Fibroblast of pulmonary artery (primary cell): ENCODE results near the gene ITGB3.

Experiments used
- DNase-seq: peaks from one replicate; pipeline ENCODE4 v3.0.0-alpha.2; 2010; ENCODE audit warnings: low read depth
- H3K4me3 ChIP-seq: replicated peaks from 2 replicates; pipeline ENCODE4 v1.5.1; 2011; ENCODE audit warnings: low read depth, mild to moderate bottlenecking, control low read depth, low read length, moderate library complexity
- CTCF ChIP-seq: IDR thresholded peaks from 2 replicates; pipeline ENCODE4 v1.5.1; 2011; ENCODE audit warnings: mild to moderate bottlenecking, control low read depth, low read length, inconsistent platforms; ENCODE audit errors: missing control alignments

The ITGB3 gene

DNA sequence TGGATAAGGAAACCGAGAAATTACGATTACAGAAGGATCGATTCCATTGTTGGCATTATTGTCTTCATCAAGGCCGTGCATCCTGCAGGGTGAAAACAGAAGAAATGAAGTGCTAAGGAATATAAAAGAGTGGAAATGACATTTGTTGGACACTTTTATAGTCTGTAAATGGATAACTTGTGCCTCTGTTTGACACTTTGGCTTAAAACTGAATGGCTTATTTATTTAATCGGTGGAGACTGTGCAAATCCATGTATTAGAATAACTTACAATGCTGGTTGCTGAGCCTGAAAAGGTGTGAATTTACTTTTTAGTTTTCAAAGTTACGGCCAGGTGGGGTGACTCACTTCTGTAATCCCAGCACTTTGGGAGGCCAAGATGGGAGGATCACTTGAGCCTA lies 31.4 kb downstream of the ITGB3 start:
- no peak for DNase-seq
- no peak for TF ChIP-seq CTCF
- no peak overlapping the region for H3K4me3 ChIP-seq

DNA sequence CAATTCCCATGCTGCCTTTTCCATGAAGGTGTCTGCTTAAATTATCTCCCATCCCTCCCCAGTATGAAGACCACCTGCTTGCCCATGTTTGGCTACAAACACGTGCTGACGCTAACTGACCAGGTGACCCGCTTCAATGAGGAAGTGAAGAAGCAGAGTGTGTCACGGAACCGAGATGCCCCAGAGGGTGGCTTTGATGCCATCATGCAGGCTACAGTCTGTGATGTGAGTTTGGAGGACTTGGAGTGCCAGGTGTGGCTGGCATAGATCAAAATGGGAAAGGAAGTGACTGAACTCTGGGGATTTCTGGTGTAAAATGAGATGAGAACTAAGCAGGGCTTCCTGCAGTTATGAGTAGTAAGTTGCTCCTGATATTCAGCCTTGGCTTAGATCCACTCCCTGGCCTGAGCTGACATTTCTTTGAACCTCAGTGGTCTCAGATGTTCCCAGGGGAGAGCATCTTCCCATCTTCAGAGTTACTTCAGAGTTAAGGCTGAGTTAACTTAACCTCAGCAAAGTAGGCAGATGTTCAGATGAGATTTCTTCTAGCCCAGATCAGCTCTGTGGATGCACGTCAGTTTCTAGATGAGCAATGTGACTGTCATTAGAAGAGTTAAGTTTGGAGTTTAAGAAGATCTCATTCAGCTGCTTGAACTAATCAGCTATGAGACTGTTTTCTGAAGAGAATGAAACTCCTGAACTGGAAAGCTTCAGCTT lies 32.7 kb downstream of the ITGB3 start:
- no peak for DNase-seq
- no peak for TF ChIP-seq CTCF

DNA sequence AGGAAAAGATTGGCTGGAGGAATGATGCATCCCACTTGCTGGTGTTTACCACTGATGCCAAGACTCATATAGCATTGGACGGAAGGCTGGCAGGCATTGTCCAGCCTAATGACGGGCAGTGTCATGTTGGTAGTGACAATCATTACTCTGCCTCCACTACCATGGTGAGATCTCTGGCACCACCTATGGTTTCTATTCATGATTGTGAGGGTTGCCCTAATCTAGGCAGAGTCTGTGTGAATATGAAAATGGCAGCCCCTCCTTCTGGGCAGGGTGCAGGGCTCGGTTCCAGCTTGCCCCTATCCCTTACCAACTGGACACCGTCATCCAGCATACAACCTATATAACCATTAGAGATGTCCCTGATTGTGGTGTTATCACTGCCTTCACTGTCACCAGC lies 33.4 kb downstream of the ITGB3 start:
- no peak for TF ChIP-seq CTCF
- DNase-seq: no peak
- no peak overlapping the region for H3K4me3 ChIP-seq

More for the DNA sequence above, 32.7 kb downstream of the ITGB3 start:
- H3K4me3 ChIP-seq: no peak overlapping the region

DNA sequence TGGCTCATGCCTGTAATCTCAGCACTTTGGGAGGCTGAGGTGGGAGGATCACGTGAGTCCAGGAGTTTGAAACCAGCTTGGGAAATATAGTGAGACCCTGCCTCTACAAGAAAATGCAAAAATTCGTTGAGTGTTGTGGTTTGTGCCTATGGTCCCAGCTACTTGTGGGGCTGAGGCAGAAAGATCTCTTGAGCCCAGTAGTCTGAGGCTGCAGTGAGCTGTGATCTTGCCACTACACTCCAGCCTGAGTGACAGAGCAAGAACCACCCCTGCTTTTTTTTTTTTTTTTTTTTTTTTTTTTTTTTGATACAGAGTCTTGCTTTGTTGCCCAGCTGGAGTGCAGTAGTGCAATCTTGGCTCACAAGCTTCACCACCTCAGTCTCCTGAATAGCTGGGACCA lies 34.0 kb downstream of the ITGB3 start:
- TF ChIP-seq CTCF: no peak
- no peak for DNase-seq

DNA sequence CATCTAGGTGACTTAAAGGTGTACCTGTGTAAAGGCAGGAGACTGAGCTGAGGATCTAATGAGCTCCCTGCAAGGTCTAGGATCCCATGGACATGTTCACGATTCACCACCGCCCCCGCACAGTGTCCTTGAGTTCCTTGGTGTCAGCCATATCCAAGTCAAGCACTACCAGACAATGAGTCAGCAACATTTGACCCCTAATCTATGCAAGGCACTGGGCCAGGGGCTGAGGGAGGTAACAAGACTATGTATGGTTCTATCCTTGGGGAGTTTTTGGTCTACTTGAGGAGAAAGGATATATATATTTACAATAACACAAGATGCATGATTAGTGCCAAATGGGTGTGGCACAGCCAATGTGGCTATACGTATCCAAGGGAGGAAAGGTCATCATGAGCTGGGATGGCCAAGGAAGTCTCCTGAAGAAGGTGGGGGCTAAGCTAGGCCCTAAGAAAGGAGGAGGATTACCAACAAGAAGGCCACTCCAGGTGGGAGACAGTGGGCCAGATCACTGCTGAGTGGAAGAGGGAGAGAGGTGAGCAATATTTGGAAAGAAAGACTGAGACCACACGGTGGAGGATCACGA lies 35.0 kb downstream of the ITGB3 start:
- no peak for TF ChIP-seq CTCF
- peak; percentile 49 for DNase-seq
- H3K4me3 ChIP-seq: no peak overlapping the region

More for the DNA sequence above, 34.0 kb downstream of the ITGB3 start:
- no peak overlapping the region for H3K4me3 ChIP-seq

- no peak for TF ChIP-seq CTCF
- DNase-seq: no peak
- no peak overlapping the region for H3K4me3 ChIP-seq
Measured at GRCh38 chr17:47289302-47289701, 35.7 kb downstream of the ITGB3 start.

- no peak for DNase-seq
- no peak for TF ChIP-seq CTCF
- H3K4me3 ChIP-seq: no peak overlapping the region
Measured at GRCh38 chr17:47290870-47291241, 37.2 kb downstream of the ITGB3 start.
